Bronchial epithelial cell (primary cell): Measurements from ENCODE around the gene DECR2. TPM values are rescaled to one million over a fixed set of nuclear protein-coding genes. Genes with fewer than 3 reads are reported as not detected.
A peak's percentile ranks its signal among the peaks of the same experiment; 100 is the strongest.

Experiments used
- DNase-seq: peaks from one replicate; pipeline ENCODE4 v3.0.0-alpha.2; 2010; ENCODE audit warnings: low read depth
- FAIRE-seq: peaks from 2 replicates; lab custom pipeline; 2011; peaks lifted over from hg19 to GRCh38; lab: Jason Lieb, UNC
- H3K27me3 ChIP-seq: 2 replicates; pipeline ENCODE4 v1.5.1; 2011; ENCODE audit warnings: low read length; ENCODE audit not compliant: control insufficient read depth, insufficient read depth
- H3K36me3 ChIP-seq: 2 replicates; pipeline ENCODE4 v1.5.1; 2011; ENCODE audit warnings: low read length; ENCODE audit not compliant: control insufficient read depth, insufficient read depth
- H3K4me3 ChIP-seq: 2 replicates; pipeline ENCODE4 v1.5.1; 2011; ENCODE audit warnings: mild to moderate bottlenecking, low read depth, low read length, control low read depth
- CTCF ChIP-seq: IDR thresholded peaks from 2 replicates; pipeline ENCODE4 v1.5.1; 2011; ENCODE audit warnings: mild to moderate bottlenecking, moderate library complexity, low read length, control low read depth, inconsistent platforms; ENCODE audit not compliant: insufficient read depth, severe bottlenecking
- total RNA-seq: library from RNA; depleted of rRNA; stranded (reverse); fragments of >200 nt; gene quantifications from 2 replicates; pipeline ENCODE4 v1.2.1, GENCODE V29; 2014

The DECR2 gene
- total RNA-seq, 1 donor from 2014 or later: 3.7 TPM

GRCh38 chr16:396605-397004 lies 5.1 kb upstream of the DECR2 start:
- Histone ChIP-seq H3K27me3 (no peaks in the 10 kb centered on the region), H3K36me3 (peaks cover 4% of the 10 kb centered on the region), H3K4me3 (peak overlapping the region; percentile 12)
- DNase-seq: peak; percentile 18
- TF ChIP-seq CTCF: no peak
- no peak for FAIRE-seq

GRCh38 chr16:397135-397661 lies 4.5 kb upstream of the DECR2 start, which contains the start of gene NME4:
Gene NME4 (plus strand): TSS chr16:397199. CDS start chr16:397223, 24 bp downstream.
- peaks cover 4% of the 10 kb centered on the region for H3K36me3 ChIP-seq
- TF ChIP-seq CTCF: no peak

GRCh38 chr16:397736-398332 lies 3.9 kb upstream of the DECR2 start:
- H3K4me3 ChIP-seq: no peak overlapping the region
- TF ChIP-seq CTCF: peak; percentile 43
- FAIRE-seq (no peak), DNase-seq (peak; percentile 28)
- H3K36me3 ChIP-seq: peaks cover 4% of the 10 kb centered on the region
- no peaks in the 10 kb centered on the region for H3K27me3 ChIP-seq

More at GRCh38 chr16:397135-397661, 4.5 kb upstream of the DECR2 start, which contains the start of gene NME4:
- H3K4me3 ChIP-seq: peak within 1 kb of the TSS; percentile 49
- no peak for DNase-seq
- FAIRE-seq: no peak
- no peaks in the 10 kb centered on the region for H3K27me3 ChIP-seq

GRCh38 chr16:398561-399339 lies 2.9 kb upstream of the DECR2 start:
- FAIRE-seq: no peak
- no peak for TF ChIP-seq CTCF
- Histone ChIP-seq H3K27me3 (no peaks in the 10 kb centered on the region), H3K36me3 (peaks cover 4% of the 10 kb centered on the region), H3K4me3 (no peak overlapping the region)
- no peak for DNase-seq

- no peak for FAIRE-seq
- no peaks in the 10 kb centered on the region for H3K27me3 ChIP-seq
- no peak overlapping the region for H3K4me3 ChIP-seq
- peaks cover 4% of the 10 kb centered on the region for H3K36me3 ChIP-seq
- TF ChIP-seq CTCF: no peak
- no peak for DNase-seq
Measured at GRCh38 chr16:399340-400019, 2.2 kb upstream of the DECR2 start.
